GM12872 (cell line): Measurements from ENCODE around the gene GJB4.

Experiments
- TF ChIP-seq, protein P1 (sequence below): IDR thresholded peaks from 3 replicates; pipeline ENCODE4 v1.5.1; 2011; ENCODE audit warnings: low read depth, mild to moderate bottlenecking, low read length, moderate library complexity; ENCODE audit not compliant: insufficient read depth

GJB4 gene

DNA sequence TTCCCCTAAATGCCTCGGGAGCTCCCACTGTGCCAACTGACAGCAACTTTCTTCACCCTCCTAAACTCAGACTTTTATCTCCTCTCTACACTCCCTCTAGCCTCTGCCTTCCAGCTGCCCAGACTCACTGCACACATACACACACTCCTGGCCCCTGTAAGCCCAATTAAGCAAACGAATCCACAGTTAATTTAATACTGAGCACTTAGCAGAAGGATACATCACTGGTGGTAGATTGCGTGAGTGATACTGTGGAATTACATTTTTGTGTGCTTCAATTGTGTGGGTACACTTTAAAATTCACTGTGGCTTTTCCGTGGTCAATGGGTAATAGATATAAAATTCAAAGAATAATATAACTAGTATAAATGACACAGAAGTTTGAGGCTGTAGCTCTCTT lies 38.3 kb upstream of the GJB4 start:
- TF ChIP-seq, protein P1, sequence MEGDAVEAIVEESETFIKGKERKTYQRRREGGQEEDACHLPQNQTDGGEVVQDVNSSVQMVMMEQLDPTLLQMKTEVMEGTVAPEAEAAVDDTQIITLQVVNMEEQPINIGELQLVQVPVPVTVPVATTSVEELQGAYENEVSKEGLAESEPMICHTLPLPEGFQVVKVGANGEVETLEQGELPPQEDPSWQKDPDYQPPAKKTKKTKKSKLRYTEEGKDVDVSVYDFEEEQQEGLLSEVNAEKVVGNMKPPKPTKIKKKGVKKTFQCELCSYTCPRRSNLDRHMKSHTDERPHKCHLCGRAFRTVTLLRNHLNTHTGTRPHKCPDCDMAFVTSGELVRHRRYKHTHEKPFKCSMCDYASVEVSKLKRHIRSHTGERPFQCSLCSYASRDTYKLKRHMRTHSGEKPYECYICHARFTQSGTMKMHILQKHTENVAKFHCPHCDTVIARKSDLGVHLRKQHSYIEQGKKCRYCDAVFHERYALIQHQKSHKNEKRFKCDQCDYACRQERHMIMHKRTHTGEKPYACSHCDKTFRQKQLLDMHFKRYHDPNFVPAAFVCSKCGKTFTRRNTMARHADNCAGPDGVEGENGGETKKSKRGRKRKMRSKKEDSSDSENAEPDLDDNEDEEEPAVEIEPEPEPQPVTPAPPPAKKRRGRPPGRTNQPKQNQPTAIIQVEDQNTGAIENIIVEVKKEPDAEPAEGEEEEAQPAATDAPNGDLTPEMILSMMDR = no peak

DNA sequence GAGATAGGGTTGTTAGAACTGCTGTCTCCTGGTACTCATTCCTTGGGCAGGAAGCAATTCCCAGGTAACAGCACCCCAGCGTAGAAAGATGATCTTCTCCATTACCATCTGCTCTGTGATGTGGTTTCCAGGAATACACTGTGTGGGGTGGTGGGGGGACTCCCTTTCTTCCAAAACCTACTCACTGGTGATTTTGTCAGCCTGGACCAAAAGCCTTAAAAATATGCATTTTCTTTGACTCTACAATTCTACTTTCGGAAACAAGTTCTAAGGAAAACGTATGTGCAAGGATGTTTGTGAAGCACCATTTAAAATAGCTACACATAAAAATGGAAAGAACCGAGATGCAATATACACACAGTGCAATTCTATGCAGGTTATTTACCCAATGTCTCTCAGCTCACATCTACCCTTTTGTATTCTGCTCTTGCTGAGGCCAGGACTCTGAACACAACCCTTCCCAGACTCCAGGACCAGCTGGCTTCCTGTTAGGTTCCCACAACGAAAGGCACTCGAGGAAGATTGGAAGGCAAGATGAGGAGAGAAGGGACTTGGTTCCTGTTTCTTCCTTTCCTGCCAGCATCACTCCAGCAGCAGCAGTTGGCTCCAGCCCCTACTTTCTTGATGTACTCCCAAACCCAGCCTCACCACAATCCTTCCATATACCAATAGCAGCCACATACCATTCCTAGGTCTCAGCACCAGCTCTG lies 37.7 kb upstream of the GJB4 start:
- TF ChIP-seq, protein P1 = no peak

DNA sequence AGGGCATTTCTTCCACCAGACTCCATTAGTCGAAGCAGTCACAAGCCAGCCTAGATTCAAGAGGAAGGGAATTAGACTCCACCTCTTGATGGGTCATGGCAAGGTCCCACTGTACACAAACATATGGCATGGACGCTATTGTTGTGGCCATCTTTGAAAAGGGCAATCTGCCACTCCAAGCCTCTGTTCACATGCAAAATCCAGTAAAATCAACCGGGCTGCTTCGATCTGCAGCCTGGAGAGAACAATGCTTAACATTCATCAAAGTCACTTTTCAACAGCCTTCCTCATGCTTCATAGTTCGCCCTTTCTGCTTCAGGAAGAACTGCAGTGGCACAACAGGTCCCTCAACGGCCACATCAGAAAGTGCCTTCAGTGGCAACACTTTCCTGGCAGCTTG lies 32.7 kb upstream of the GJB4 start:
- TF ChIP-seq, protein P1 = no peak

DNA sequence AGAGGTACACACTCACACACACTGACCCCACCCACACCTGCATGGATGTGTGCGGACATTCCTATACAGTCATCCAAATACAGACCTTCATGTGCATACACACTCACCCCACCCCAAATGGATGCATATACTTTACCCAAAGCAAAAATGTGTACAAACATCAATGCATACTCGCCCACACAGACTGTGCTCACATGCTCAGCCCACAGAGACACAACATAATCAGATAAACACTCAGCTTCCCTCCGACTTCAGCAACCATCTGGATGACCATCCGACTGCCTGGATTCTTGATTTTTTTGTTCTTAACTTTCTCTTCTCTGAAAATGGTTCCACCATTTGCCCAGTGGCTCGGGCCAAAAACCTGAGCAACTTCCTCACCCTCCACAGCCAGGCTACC lies 29.1 kb upstream of the GJB4 start:
- TF ChIP-seq, protein P1 = no peak

DNA sequence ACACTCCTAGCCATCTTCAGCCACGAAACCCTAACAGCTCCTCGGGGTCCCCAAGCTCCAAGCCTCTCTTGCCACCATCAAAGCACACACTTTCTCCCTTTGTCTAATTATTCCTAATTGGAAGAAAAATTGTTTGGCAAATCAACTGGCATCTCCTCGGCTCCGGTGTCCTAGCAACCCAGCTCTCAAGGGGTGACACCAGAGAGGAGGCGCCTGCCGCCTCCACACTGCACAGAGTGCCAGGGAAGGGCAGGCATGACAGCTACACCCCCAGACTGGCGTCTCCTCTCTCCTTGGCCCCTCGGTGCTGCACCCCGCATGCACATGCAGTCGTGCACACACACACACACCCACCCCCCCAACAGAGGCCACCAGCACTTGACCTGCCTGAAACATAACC lies 22.8 kb upstream of the GJB4 start:
- TF ChIP-seq, protein P1 = no peak

DNA sequence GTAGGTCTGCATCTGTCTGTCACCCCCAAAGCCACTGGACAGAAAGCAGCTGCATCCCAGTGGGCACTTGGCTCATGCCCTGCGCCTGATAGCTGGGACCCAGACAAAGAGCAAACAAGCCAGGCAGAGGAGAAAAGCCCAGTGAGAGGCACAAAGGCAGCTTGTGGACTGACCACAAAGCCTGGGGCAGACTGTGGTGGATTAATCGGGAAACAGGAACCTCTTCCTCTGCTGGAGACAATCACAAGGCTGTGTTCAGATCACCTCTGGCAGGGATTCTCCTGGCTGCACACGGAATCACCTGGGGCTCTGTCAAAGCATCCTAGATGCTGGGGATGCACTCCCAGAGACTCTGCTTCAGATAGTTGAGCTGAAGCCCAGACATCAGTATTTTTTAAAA lies 19.9 kb upstream of the GJB4 start:
- TF ChIP-seq, protein P1 = no peak

DNA sequence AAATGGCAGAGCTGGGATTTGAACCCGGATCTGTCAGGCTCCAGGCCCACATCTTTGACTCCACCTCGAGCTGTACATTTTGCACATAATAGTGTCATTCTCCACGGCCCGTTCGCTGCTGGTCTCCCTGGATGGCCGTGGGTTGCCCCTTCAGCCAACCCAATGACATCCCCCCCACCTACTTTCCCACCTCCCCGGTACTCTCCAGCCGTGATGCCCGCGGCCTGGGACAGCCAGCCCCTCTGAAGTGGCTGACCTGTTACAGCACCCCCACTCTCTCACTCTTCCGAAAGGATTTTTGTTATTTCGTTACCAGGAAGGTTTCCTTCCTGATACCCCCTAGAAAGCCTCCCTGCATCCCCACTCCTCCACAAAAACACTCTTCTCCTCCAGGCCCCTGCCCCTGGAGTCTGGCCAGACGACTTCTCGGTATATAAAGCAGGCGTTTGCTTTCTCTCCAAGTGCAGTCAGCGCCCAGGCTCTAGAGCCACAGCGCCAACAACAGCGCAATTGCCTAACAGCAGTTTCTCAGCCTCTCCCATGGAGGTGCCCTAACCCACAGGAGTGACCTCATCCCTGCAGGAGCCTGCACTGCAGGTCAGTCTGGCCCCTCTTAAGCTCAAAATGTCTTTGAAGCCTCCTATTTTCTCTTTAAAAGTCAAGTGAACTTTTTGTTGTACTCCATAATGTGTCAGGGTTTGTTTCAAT lies 19.2 kb upstream of the GJB4 start:
- TF ChIP-seq, protein P1 = no peak
